GM18499 (cell line): ENCODE measurements around the gene CAP2.
"Not testable (repeated sequence)": the region's sequence is repeated elsewhere in the genome, so short reads cannot be mapped to it uniquely, and the experiment has no call there.

ENCODE experiments used
- ATAC-seq: cut with Tn5 transposase; IDR thresholded peaks from one replicate; pipeline ENCODE4 v1.9.1; 2021; ENCODE audit warnings: moderate number of reproducible peaks; ENCODE audit not compliant: insufficient read depth, unreplicated experiment

CAP2 gene

GRCh38 chr6:17395112-17395511, 1.7 kb downstream of the CAP2 start:
- no peak for ATAC-seq

GRCh38 chr6:17396256-17396655, 2.9 kb downstream of the CAP2 start:
- ATAC-seq = no peak

GRCh38 chr6:17397764-17398194, 4.4 kb downstream of the CAP2 start:
- no peak for ATAC-seq

GRCh38 chr6:17405181-17405943, 12.0 kb downstream of the CAP2 start:
- not testable (repeated sequence) for ATAC-seq

- ATAC-seq = no peak
Measured at GRCh38 chr6:17405944-17406245, 12.5 kb downstream of the CAP2 start.

- ATAC-seq = no peak
Measured at GRCh38 chr6:17408081-17408480, 14.7 kb downstream of the CAP2 start.

GRCh38 chr6:17410281-17410680, 16.9 kb downstream of the CAP2 start:
- ATAC-seq = no peak

- ATAC-seq = no peak
Measured at GRCh38 chr6:17413313-17413750, 19.9 kb downstream of the CAP2 start.

- ATAC-seq = not testable (repeated sequence)
Measured at GRCh38 chr6:17414395-17414794, 21.0 kb downstream of the CAP2 start.

- no peak for ATAC-seq
Measured at GRCh38 chr6:17415321-17415720, 21.9 kb downstream of the CAP2 start.

GRCh38 chr6:17416806-17417205, 23.4 kb downstream of the CAP2 start:
- ATAC-seq = no peak

- ATAC-seq = no peak
Measured at GRCh38 chr6:17417817-17418216, 24.4 kb downstream of the CAP2 start.

GRCh38 chr6:17418281-17419188, 25.1 kb downstream of the CAP2 start:
- no peak for ATAC-seq

GRCh38 chr6:17419189-17419575, 25.8 kb downstream of the CAP2 start:
- ATAC-seq = no peak

- no peak for ATAC-seq
Measured at GRCh38 chr6:17420368-17420767, 27.0 kb downstream of the CAP2 start.

GRCh38 chr6:17421406-17421805, 28.0 kb downstream of the CAP2 start:
- ATAC-seq = no peak

GRCh38 chr6:17423026-17423425, 29.6 kb downstream of the CAP2 start:
- no peak for ATAC-seq

- ATAC-seq = no peak
Measured at GRCh38 chr6:17427062-17427461, 33.7 kb downstream of the CAP2 start.

GRCh38 chr6:17427617-17428016, 34.2 kb downstream of the CAP2 start:
- ATAC-seq = no peak

GRCh38 chr6:17428595-17429120, 35.3 kb downstream of the CAP2 start:
- not testable (repeated sequence) for ATAC-seq

GRCh38 chr6:17429383-17430061, 36.1 kb downstream of the CAP2 start:
- no peak for ATAC-seq
